HG02840 (cell line): ENCODE results near the gene DDX27.
"Not testable (repeated sequence)": the region's sequence is repeated elsewhere in the genome, so short reads cannot be mapped to it uniquely, and the experiment has no call there.

ENCODE experiments used
- ATAC-seq: cut with Tn5 transposase; IDR thresholded peaks from one replicate; pipeline ENCODE4 v1.9.1; 2021; ENCODE audit warnings: mild to moderate bottlenecking, moderate library complexity, moderate number of reproducible peaks; ENCODE audit not compliant: unreplicated experiment, low FRiP score

The DDX27 gene

DNA sequence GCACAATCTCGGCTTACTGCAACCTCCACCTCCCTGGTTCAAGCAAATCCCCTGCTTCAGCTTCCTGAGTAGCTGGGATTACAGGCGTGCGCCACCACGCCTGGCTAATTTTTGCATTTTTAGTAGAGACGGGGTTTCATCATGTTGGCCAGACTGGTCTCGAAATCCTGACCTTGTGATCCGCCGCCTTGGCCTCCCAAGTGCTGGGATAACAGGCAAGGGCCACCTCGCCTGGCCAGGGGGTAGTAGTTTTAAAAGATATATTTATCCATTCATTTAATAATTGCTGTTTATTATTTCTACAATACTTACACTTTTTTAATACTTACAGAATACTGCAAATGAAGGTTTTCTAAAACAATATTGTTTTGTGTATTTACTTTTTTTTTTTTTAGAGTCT, 15.5 kb upstream of the DDX27 start:
- no peak for ATAC-seq

DNA sequence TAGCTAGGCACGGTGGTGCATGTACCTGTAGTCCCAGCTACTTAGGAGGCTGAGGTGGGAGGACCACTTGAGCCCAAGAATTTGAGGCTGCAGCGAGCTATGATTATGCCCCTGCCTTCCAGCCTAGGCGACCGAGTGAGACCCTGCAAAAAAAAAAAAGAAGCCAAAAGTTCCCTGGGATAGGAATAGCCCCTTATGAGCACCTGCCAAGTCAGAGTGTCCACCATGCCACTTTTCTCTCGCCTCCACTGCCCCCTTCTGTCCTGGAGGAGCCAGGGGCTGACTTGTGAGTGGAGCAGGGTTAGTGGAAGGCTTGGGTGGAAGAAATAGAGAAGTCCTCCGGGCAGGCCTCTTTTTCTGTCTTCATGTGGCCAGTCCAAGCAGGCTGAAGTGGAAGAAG, 12.1 kb upstream of the DDX27 start:
- no peak for ATAC-seq

DNA sequence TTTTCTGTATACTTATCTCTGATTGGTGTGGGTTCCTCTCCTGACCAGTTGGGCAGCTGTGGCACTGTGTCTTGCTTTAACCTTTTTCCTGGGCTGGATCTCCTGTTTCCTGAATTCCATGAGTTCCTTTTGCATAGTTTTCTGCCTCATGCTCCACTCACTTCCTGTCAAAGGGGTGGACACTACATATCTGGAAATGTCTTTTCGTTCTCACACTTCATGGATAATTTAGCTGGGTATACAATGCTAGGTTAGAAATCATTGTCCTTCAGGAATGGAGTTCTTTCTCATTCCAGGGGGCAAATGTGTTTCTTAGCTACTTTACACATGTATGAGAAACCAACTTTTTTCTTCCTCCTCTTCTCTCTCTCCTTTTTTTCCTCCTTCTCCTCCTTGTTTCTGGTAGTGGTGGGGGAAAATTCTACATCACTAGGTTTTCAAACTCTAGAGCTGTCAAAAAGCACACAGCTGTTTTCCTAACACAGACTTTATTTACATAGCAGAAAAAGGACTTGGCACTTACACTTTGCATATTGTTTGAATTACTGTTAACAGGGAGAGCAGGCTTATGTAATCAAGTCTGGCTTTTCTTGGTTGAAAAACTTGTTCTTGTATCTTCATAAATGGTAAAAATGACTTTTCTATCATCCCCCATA, 9.0 kb upstream of the DDX27 start:
- no peak for ATAC-seq

DNA sequence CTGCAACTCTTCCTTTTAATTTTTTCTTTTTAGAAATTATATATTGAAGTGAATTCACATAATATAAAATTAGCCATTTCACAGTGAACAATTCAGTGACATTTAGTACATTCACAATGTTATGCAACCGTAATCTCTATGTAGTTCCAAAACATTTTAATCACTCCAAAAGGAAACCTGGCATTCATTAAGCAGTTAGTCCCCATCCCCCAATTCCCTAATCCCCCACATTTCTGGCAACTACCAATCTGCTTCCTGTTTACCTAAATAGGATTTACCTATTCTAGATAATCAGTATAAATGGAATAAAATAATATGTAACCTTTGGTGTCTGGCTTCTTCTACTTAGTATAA, 8.5 kb upstream of the DDX27 start:
- no peak for ATAC-seq

DNA sequence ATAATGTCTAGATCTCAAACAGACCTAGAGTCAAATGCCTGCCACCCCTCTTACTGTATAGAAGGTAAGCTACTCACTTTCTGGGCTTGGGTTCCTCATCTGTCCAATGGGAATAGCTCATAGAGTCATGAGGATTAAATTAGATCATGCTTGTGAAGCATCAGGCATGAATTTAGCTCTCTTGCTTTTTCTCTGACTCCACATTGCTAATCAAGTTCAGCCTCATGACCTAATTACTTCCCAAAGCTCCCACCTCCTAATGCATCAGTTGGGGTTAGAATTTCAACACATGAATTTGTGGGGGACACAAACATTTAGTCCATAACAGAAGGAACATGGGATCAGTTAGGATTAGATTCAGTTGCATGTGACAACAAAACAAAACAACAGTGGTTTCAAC, 4.6 kb upstream of the DDX27 start:
- no peak for ATAC-seq

DNA sequence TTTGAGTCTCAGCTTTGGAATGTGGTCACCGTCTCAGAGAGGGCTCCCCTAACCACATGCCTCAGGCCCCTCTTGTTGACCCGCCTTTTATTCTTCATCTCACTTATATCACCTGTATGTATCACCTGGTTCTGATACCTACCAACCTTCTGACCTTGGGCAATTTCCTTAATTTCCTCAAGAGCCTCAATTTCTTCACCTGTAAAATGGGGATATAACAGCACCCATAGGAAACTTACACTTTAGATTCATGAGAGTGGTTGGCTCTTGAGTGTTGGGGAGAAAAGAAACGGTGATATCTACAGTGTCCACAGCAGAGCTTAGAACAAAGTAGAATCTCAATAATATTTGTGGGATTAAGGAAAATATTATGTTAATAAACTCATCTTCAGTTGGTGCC, 4.0 kb upstream of the DDX27 start:
- ATAC-seq = no peak

DNA sequence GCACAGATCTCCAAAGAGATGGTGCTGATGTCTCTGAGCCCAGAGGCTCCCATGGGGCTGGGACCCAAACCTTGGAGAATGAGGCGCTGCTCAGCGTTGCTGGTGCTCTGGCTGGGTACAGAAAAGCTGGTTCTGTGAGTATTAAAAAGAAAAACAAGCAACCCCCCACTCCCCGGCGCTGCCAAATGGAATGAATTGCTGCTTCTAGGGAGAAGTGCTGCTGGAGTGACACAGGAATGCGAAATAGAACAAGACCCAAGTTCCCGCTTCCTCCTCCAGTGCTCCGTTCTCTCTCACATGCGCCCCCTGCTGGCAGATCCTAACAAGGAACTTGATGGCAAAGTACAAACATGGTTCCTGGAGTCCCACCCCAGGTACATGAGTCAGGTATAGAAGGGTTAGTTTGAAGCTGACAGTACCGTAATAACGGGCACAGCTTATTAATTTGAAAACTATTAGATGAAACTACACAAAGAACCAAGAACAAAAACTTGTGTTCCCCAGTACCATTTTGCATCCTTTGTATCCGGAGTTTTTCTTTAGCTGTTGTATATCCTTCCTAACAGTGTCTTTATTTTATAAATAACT, 2.1 kb upstream of the DDX27 start:
- ATAC-seq = no peak

DNA sequence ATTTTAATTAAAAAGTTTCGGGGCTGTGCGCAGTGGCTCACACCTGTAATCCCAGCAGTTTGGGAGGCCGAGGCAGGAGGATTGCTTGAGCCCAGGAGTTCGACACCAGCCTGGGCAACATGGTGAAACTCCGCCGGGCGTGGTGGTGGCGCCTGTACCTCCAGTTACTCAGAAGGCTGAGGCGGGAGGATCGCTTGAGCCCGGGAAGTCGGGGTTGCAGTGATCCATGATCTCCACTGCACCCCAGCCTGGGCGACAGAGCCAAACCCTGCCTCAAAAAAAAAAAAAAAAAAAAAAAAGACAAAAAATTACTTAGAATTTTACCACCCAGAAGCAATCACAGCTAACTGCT, 501 bp upstream of the DDX27 start:
- ATAC-seq = not testable (repeated sequence)

DNA sequence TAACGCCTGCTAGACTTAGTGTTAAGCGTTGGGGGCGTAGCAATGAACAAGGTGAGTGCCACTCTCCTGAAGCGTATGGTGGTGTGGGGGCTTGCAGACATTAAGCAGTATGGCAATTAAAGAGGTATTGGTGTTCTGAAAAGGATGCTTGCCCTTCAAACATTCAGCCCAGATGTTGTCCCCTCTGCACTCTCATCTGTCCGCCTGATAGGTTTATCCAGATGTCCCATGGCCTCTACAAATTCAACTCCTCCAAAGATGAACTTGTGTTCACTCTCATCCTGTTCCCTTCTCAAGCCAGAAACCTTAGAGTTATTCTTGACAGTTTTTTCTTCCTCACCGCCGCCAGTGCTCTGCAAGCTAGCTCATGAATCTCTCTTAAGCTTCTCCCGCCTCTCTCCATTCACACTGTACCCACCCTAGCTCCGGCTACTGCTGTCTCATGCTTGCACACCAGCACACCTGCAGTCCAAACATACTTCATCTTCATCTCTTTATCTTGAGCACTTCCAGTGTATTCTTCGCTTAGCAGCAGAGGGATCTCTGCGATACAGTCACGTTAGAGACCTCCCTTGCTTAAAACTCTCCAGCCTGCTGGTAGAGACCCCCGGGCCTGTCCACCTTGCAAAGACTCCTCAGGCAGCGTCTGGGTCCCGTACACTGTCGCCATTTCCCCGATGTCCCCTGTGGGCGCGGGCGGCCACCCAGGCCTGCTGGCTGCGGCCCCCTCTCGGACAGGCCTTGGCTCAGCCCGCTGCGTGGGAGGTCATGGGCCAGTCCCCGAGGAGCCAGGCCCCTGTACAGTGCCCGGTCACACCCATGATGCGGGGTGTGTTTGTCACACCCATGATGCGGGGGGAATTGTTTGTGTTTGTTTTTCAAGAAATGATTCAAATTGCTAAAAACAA, 962 bp downstream of the DDX27 start:
- no peak for ATAC-seq

DNA sequence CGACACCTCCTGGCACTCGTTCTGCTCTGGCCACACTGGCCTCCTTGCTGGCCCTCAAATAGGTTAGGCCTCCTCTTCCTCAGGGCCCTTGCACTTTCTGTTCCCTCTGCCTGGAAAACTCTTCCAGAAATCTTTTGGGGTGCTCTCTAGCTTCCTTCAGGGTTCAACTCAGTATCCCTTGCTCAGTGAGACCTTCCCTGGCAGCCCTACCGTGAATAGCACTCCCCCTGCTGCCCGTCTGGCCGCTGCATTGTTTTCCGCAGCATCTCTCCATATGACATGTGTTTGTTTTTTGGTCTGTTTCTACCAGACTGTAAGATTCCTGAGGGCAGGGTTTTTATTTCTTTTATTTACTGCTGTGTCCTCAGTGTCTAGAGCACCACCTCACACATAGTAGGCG, 6.7 kb downstream of the DDX27 start:
- no peak for ATAC-seq

DNA sequence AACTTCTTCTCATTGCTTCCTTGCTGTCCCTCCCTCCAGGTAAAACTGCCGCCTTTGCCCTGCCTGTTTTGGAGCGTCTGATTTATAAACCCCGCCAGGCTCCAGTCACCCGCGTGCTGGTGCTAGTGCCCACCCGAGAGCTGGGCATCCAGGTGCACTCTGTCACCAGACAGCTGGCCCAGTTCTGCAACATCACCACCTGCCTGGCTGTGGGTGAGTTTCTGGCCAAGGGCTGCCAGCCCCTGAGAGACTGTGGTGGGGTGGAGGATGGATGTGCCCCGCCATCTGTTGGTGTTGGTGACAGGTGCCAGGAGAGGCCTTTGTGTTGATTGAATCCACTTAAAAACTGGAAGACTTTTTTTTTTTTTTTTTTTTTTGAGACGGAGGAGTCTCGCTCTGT, 9.5 kb downstream of the DDX27 start:
- no peak for ATAC-seq

DNA sequence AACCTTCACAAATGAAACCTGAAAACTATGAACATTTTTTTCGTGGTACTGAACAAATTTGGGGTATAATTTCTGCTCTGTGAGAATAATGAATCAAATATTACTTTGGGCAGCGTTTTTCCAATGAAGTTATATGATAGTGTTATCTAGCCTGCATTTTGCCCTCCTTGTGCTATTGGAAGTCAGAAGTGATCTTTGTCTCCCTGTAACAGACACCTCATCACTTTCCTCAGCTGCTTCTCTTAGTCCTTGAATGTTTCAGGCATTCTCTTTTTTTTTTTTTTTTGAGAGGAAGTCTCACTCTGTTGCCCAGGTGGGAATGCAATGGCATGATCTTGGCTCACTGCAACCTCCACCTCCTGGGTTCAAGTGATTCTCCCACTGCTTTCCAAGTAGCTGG, 10.2 kb downstream of the DDX27 start:
- no peak for ATAC-seq

DNA sequence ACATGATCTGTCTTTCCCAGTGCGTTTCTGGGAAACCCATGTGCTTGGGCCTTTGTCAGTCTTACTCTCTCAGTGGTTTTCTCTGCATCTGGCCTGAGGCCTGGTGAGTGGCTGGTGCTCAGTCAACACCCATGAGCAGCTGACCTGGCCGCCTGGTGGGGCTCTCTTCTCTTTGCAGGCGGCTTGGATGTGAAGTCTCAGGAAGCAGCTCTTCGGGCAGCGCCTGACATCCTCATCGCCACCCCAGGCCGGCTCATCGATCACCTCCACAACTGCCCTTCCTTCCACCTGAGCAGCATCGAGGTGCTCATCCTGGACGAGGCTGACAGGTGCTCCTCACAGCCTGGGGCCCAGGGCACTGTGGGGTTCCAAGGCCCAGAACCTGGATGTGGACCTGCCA, 10.8 kb downstream of the DDX27 start:
- ATAC-seq = no peak

DNA sequence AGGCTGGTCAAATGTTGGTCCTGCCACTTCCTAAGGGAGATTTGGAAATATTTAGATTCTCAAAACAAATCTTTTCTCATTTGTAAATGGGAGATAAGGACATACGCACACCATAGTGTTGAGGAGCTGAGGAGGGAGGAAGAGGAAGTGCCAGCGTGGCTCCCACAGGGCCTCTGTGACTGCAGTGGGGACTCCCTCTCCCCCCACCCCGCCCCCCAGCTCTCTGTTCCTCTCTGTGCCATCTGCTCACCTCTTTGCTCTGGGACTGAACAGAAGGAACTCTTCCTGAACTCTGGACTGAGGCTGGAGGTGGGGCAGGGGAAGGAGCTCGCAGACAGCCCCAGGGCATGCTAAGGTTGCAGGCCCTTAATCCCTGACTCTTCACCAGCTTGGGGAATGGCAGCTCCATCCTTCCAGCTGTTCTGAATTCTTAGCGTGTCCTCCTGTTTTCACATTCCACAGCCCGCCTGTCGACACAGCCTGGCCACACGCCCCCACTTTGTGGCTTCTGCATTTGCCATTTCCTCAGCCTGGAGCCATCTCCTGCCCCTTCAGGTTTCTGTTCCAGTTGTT, 11.4 kb downstream of the DDX27 start:
- ATAC-seq = no peak

DNA sequence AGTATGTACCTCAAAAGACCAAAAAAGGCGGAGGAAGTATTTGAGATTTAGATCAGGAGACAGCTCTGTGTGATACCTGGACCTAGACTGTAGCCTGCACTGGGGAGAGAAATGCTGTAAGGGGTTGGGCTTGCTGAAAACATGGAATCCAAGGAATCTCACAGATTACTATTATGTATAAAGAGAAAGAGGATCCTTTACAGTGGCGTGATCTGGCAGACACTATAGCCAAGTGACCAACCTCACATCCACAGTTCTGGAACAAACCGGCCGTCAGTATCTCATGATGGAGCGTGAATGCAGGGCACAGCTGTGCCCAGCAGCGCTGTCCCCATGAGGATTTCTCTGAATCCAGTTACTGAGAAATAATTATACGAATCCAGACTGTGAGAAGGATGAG, 12.3 kb downstream of the DDX27 start:
- ATAC-seq = no peak

DNA sequence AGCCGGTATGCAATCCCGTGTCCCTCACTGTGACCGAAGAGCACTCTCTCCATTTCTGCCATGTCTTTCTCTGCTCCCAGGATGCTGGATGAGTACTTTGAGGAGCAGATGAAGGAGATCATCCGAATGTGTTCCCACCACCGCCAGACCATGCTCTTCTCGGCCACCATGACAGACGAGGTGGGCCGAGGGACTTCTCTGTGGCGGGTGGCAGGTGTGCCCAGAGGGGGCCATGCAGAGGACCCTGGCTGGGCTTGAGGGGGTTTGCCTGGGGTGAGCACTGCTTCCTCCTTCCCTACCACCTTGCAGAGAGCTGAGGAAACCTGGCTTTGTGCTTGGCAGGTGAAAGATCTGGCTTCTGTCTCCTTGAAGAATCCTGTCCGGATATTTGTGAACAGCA, 14.0 kb downstream of the DDX27 start:
- no peak for ATAC-seq

DNA sequence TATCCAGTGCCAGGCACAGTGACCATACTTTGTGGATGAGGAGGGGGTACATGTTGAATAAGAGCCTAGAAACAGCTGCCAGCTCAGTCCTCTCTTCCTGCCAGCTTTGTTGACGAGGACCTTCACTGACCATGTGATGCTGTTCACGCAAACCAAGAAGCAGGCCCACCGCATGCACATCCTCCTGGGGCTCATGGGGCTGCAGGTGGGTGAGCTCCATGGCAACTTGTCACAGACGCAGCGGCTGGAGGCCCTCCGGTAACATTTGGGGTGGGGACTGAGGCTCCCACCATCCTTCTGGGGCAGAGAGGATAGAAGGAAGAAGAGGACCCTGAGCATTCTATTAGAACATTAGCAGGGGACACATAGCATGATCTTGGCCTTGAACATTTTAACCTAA, 15.6 kb downstream of the DDX27 start:
- no peak for ATAC-seq

DNA sequence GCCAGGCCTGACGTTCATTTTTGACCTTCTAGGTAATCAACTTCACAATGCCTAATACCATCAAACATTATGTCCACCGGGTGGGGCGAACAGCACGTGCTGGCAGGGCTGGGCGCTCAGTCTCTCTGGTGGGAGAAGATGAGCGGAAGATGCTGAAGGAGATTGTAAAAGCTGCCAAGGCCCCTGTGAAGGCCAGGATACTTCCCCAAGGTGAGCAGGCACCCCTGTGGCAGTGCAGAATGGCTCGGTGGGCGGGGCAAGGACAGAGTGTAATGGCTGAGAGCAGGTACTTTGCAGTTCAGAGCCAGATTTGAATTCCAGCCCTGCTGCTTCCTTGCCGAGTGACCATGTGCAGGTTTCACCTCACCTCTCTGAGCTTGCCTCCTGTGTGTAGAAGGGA, 17.1 kb downstream of the DDX27 start:
- no peak for ATAC-seq

DNA sequence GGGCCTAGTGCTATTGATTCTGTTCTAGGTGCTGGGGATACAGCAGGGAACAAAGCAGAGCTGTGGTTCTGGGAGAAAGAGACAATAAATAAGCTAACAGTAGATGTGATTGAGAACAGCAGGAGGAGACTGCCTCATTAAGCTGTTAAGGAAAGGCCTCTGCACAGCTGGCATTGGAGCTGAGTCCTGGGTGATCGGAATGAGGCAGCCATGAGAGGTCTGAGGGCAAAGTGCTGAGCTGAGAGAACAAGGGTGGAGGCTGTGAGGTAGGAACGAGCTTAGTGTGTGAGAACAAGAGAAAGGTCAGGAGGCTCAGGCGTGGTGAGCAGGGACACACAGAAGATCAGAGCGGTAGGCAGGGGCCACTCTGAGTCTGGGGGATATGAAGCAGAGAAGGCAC, 18.3 kb downstream of the DDX27 start:
- ATAC-seq = no peak

DNA sequence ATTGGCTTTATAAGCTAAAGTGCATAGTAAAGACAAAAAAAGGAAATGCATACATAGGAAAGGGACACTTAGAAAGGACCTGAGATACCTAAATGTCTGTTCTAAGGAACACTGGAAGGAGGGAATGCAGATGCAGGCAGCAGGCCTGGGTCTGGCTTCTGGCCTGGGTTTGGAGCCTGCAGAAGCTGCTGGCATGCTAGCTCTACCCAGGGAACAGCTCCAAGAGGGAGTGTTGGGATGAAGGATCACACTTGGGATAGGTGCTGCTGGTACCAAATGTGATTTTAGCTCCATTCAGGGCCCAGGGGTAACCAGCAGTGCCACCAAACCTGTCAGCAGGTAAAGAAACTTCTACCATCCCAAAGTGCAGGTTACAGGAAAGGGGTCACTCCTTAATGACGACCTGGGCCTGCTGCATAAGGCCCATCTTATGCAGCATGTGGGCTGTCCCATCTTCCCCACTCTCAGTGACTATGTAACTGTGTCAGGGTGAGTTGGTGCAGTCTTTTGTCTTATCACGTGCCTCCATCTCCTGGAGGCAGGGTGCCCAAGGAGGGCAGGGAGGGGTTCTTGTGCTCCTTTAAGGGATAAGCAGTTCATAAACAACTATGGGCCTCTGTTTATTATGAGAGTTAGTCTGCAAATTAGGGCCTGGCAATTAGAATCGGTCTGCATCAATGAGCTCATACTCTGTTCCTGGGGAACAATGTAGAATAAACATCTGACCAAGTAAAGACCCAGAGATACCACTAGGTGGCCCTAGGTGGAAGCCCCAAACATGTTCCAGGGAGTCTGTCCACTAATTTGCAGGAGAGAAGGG, 26.9 kb downstream of the DDX27 start:
- no peak for ATAC-seq
